Measurements from ENCODE around the gene PLXNA1. TPM values are rescaled to one million over a fixed set of nuclear protein-coding genes. Genes with fewer than 3 reads are reported as not detected.

PLXNA1 gene
- polyA plus RNA-seq, 1 donor from 2014 or later: 65.6 TPM

DNA sequence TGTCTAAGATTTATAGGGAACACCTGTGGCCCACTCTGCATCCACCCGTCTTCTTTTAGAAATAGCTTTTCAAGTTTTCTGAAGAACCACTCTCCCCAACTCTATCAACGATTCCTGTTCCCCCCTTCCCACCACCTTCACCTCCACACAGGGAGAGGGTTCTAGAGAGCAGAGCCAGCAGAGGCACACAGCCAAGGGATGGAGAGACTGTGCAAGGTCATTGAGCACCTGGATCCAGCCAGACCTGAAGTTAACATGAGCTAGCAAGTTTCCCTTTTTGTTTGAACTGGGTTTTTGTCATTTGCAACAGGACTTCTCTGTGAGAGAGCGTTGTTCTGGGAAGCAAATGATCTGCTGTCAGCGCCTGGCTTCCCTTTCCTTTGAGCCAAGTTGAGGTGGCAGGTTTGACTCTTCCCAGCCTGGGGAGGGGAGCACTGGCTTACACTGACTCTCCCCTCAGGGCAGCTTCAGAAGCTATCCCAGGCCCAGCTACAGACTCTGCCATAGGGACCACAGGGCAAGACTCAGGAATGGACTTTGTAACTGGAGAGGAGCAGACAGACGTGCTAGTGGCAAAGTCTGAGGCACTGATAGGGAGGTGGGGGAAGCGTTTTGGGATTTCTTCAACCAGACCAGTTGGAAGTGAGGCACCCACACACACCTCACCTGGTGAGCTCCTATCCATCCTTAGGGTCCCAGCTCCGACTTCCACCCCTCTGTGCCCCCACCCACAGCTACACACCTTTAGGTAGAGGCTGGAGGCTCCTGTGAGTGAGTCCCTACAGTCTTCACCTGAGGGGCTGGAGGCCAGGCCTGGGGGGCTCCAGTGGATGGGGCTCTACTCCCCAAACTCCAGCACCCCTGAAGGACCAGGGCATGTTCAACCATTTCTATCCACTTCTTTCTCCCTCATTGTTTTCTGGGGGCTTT, 19.4 kb upstream of the PLXNA1 start:
- Histone ChIP-seq H3K9ac (ENCODE audit: low read length) (no peak overlapping the region), H3K9me3 (ENCODE audit: low read length) (no peaks in the 10 kb centered on the region), H3K79me2 (replicated peaks; ENCODE audit: insufficient read depth, low read length) (no peaks in the 10 kb centered on the region), H3K36me3 (ENCODE audit: insufficient read depth, low read length) (no peaks in the 10 kb centered on the region), H3F3A (ENCODE audit: insufficient read depth, low read length, poor library complexity, severe bottlenecking) (no peaks in the 10 kb centered on the region), H3K9me2 (ENCODE audit: insufficient read depth, low read length) (no peaks in the 10 kb centered on the region), H4K20me1 (ENCODE audit: insufficient read depth) (no peaks in the 10 kb centered on the region), H2AFZ (ENCODE audit: low read depth, low read length) (no peak overlapping the region), H3K4me3 (ENCODE audit: low read length) (no peak overlapping the region), H3K4me2 (ENCODE audit: low read length) (no peak overlapping the region), H3K27ac (ENCODE audit: low read length) (no peak overlapping the region), H3K27me3 (ENCODE audit: insufficient read depth, low read depth, low read length) (no peaks in the 10 kb centered on the region)
- TF ChIP-seq EP300 (conservative IDR thresholded peaks at IDR 0.05; ENCODE audit: poor library complexity, severe bottlenecking): no peak
- no peak for TF ChIP-seq POLR2AphosphoS5 (IDR thresholded peaks at IDR 0.05)
- no peak for TF ChIP-seq RAD21 (conservative IDR thresholded peaks at IDR 0.05)
- no peak for TF ChIP-seq EZH2 (IDR thresholded peaks at IDR 0.05; ENCODE audit: borderline replicate concordance, insufficient read depth, low read length, poor library complexity, severe bottlenecking)
- TF ChIP-seq MXI1 (conservative IDR thresholded peaks at IDR 0.05; ENCODE audit: poor library complexity, severe bottlenecking): no peak
- TF ChIP-seq SMC3 (conservative IDR thresholded peaks at IDR 0.05; ENCODE audit: poor library complexity): no peak
- TF ChIP-seq, protein P1, sequence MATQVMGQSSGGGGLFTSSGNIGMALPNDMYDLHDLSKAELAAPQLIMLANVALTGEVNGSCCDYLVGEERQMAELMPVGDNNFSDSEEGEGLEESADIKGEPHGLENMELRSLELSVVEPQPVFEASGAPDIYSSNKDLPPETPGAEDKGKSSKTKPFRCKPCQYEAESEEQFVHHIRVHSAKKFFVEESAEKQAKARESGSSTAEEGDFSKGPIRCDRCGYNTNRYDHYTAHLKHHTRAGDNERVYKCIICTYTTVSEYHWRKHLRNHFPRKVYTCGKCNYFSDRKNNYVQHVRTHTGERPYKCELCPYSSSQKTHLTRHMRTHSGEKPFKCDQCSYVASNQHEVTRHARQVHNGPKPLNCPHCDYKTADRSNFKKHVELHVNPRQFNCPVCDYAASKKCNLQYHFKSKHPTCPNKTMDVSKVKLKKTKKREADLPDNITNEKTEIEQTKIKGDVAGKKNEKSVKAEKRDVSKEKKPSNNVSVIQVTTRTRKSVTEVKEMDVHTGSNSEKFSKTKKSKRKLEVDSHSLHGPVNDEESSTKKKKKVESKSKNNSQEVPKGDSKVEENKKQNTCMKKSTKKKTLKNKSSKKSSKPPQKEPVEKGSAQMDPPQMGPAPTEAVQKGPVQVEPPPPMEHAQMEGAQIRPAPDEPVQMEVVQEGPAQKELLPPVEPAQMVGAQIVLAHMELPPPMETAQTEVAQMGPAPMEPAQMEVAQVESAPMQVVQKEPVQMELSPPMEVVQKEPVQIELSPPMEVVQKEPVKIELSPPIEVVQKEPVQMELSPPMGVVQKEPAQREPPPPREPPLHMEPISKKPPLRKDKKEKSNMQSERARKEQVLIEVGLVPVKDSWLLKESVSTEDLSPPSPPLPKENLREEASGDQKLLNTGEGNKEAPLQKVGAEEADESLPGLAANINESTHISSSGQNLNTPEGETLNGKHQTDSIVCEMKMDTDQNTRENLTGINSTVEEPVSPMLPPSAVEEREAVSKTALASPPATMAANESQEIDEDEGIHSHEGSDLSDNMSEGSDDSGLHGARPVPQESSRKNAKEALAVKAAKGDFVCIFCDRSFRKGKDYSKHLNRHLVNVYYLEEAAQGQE (IDR thresholded peaks at IDR 0.05; ENCODE audit: borderline replicate concordance): no peak
- no peak for TF ChIP-seq TAF1 (IDR thresholded peaks at IDR 0.05; ENCODE audit: low read depth)
- TF ChIP-seq, protein P2, sequence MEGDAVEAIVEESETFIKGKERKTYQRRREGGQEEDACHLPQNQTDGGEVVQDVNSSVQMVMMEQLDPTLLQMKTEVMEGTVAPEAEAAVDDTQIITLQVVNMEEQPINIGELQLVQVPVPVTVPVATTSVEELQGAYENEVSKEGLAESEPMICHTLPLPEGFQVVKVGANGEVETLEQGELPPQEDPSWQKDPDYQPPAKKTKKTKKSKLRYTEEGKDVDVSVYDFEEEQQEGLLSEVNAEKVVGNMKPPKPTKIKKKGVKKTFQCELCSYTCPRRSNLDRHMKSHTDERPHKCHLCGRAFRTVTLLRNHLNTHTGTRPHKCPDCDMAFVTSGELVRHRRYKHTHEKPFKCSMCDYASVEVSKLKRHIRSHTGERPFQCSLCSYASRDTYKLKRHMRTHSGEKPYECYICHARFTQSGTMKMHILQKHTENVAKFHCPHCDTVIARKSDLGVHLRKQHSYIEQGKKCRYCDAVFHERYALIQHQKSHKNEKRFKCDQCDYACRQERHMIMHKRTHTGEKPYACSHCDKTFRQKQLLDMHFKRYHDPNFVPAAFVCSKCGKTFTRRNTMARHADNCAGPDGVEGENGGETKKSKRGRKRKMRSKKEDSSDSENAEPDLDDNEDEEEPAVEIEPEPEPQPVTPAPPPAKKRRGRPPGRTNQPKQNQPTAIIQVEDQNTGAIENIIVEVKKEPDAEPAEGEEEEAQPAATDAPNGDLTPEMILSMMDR (IDR thresholded peaks at IDR 0.05; ENCODE audit: poor library complexity, severe bottlenecking): no peak

DNA sequence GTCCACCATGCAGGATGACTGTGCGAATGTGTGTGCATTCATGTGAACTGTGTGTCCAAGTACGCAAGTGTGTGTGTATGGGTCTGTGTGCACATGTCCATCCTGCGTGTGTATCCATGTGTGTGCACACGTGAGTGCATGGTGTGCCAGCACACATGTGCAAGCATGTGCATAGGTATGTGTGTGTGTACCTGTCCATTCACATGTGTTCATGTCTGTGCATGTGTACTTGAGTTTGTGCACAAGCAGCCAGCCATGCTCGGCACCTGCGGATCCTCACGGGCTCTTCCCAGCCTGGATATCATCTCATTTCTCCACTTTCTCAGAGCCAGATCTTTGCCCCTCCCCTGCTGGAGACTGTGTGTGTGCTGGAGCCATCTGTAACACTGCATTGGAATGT, 18.7 kb upstream of the PLXNA1 start:
- H3K9me2 ChIP-seq (ENCODE audit: insufficient read depth, low read length): no peaks in the 10 kb centered on the region
- no peaks in the 10 kb centered on the region for H3K36me3 ChIP-seq (ENCODE audit: insufficient read depth, low read length)
- H3K27me3 ChIP-seq (ENCODE audit: insufficient read depth, low read depth, low read length): no peaks in the 10 kb centered on the region
- no peak overlapping the region for H3K4me3 ChIP-seq (ENCODE audit: low read length)
- no peak overlapping the region for H3K27ac ChIP-seq (ENCODE audit: low read length)
- no peaks in the 10 kb centered on the region for H3K9me3 ChIP-seq (ENCODE audit: low read length)
- H3K79me2 ChIP-seq (replicated peaks; ENCODE audit: insufficient read depth, low read length): no peaks in the 10 kb centered on the region
- no peaks in the 10 kb centered on the region for H4K20me1 ChIP-seq (ENCODE audit: insufficient read depth)
- no peak overlapping the region for H2AFZ ChIP-seq (ENCODE audit: low read depth, low read length)
- H3F3A ChIP-seq (ENCODE audit: insufficient read depth, low read length, poor library complexity, severe bottlenecking): no peaks in the 10 kb centered on the region
- TF ChIP-seq MXI1 (conservative IDR thresholded peaks at IDR 0.05; ENCODE audit: poor library complexity, severe bottlenecking) (no peak), RAD21 (conservative IDR thresholded peaks at IDR 0.05) (no peak), SMC3 (conservative IDR thresholded peaks at IDR 0.05; ENCODE audit: poor library complexity) (no peak), EZH2 (IDR thresholded peaks at IDR 0.05; ENCODE audit: borderline replicate concordance, insufficient read depth, low read length, poor library complexity, severe bottlenecking) (no peak)
- TF ChIP-seq, protein P1 (IDR thresholded peaks at IDR 0.05; ENCODE audit: borderline replicate concordance): no peak
- TF ChIP-seq, protein P2 (IDR thresholded peaks at IDR 0.05; ENCODE audit: poor library complexity, severe bottlenecking): no peak
- H3K9ac ChIP-seq (ENCODE audit: low read length): no peak overlapping the region
- no peak overlapping the region for H3K4me2 ChIP-seq (ENCODE audit: low read length)
